ENCODE results near the gene MRI1. TPM values are rescaled to one million over a fixed set of nuclear protein-coding genes. Genes with fewer than 3 reads are reported as not detected.

The MRI1 gene
- total and polyA plus RNA-seq, 10 of the 15 experiments (the other 5 are each of a cell fraction or from before 2014, with no cell fraction given), result 5.4 to 50.3 (median 28.3) TPM

- no peak for TF ChIP-seq TCF7 (IDR thresholded peaks at IDR 0.05; ENCODE audit: borderline replicate concordance)
- TF ChIP-seq RUNX3 (IDR thresholded peaks at IDR 0.05; ENCODE audit: low read length), result no peak
- no peak for TF ChIP-seq NFXL1 (IDR thresholded peaks at IDR 0.05; ENCODE audit: borderline replicate concordance)
- no peak for TF ChIP-seq ZBTB40 (IDR thresholded peaks at IDR 0.05; ENCODE audit: borderline replicate concordance)
- no peak for TF ChIP-seq POLR2AphosphoS2 (IDR thresholded peaks at IDR 0.05; ENCODE audit: low read depth, low read length)
- TF ChIP-seq MYB (IDR thresholded peaks at IDR 0.05; ENCODE audit: borderline replicate concordance, low read depth, low read length), result no peak
These were observed 32.0 kb upstream of the MRI1 start (continued) for GRCh38 chr19:13732337-13732736.

- no peak overlapping the region for H3K4me2 ChIP-seq (ENCODE audit: control insufficient read depth, insufficient read depth)
- TF ChIP-seq BMI1 (IDR thresholded peaks at IDR 0.05; ENCODE audit: borderline replicate concordance) (no peak), CHD2 (IDR thresholded peaks at IDR 0.05; ENCODE audit: borderline replicate concordance, low read depth, low read length) (no peak), BCL3 (IDR thresholded peaks at IDR 0.05; ENCODE audit: borderline replicate concordance, insufficient read depth, low read depth, low read length, poor library complexity, severe bottlenecking) (no peak), ZNF384 (IDR thresholded peaks at IDR 0.05; ENCODE audit: borderline replicate concordance, low read depth, low read length) (no peak), ZNF274 (IDR thresholded peaks at IDR 0.05; ENCODE audit: insufficient read depth, insufficient read length) (no peak), CREB1 (IDR thresholded peaks at IDR 0.05; ENCODE audit: low read depth) (no peak), IRF3 (IDR thresholded peaks at IDR 0.05) (no peak), ZSCAN29 (IDR thresholded peaks at IDR 0.05) (no peak), ATF2 (IDR thresholded peaks at IDR 0.05; ENCODE audit: low read length) (no peak)
- H3K4me1 ChIP-seq (ENCODE audit: control insufficient read depth, insufficient read depth, low read length), result peaks cover 12% of the 10 kb centered on the region
- H3K79me2 ChIP-seq (ENCODE audit: control insufficient read depth, insufficient read depth, low read length), result no peaks in the 10 kb centered on the region
- ATAC-seq (no peak), FAIRE-seq (no peak), DNase-seq (ENCODE audit: low read depth, low spot score) (no peak)
- POLR2A ChIA-PET, result no interaction called here
- no peak overlapping the region for H2AFZ ChIP-seq (ENCODE audit: control insufficient read depth, low read depth, low read length)
- 100% methylated on average over 2 of the region's 2 CpGs for WGBS (ENCODE audit: insufficient coverage, insufficient replicate concordance, low lambda C conversion rate, missing lambda C conversion rate)
- BruUV-seq (replicated peaks), result no TSS peak
- CTCF ChIA-PET, result interaction anchor here (1.0 kb wide), 1 partner anchor 457 kb away, joined by 3 read pairs; no protein-coding TSS in a partner anchor
- RAD21 ChIA-PET (ENCODE audit: unreplicated experiment), result no interaction called here
- in situ Hi-C loops (cut with MboI) (no loop called here), intact Hi-C loops (cut with micrococcal nuclease; ENCODE audit: unreplicated experiment) (no loop called here)
- no peaks in the 10 kb centered on the region for H3K27me3 ChIP-seq (replicated peaks in 1 of 2; ENCODE audit: control insufficient read depth in 2 of 2, insufficient read depth in 2 of 2, low read length in 1 of 2)
- no peaks in the 10 kb centered on the region for H4K20me1 ChIP-seq (ENCODE audit: control insufficient read depth, insufficient read depth)
- no peak overlapping the region for H3K27ac ChIP-seq (ENCODE audit: control insufficient read depth, insufficient read depth)
- no peak overlapping the region for H3K4me3 ChIP-seq
- H3K9me3 ChIP-seq (replicated peaks; ENCODE audit: control insufficient read depth, insufficient read depth, low read length), result no peaks in the 10 kb centered on the region; the same call in 2 of the 3 replicates
- SMC1A ChIA-PET (ENCODE audit: uncharacterized antibody, unreplicated experiment), result no interaction called here
- H3K36me3 ChIP-seq (ENCODE audit: control insufficient read depth in 2 of 2, insufficient read depth in 2 of 2, low read length in 1 of 2), result no peaks in the 10 kb centered on the region
- no peak overlapping the region for H3K9ac ChIP-seq (ENCODE audit: control insufficient read depth, insufficient read depth, low read length)
These were observed 29.6 kb upstream of the MRI1 start for GRCh38 chr19:13734751-13735150.
